ENCODE measurements around the gene CAVIN3. TPM values are rescaled to one million over a fixed set of nuclear protein-coding genes. Genes with fewer than 3 reads are reported as not detected.
A peak's percentile ranks its signal among the peaks of the same experiment; 100 is the strongest.

The CAVIN3 gene
- total RNA-seq, 3 donors from 2014 or later, result 4.6 to 21.3 (median 20.7) TPM

DNA sequence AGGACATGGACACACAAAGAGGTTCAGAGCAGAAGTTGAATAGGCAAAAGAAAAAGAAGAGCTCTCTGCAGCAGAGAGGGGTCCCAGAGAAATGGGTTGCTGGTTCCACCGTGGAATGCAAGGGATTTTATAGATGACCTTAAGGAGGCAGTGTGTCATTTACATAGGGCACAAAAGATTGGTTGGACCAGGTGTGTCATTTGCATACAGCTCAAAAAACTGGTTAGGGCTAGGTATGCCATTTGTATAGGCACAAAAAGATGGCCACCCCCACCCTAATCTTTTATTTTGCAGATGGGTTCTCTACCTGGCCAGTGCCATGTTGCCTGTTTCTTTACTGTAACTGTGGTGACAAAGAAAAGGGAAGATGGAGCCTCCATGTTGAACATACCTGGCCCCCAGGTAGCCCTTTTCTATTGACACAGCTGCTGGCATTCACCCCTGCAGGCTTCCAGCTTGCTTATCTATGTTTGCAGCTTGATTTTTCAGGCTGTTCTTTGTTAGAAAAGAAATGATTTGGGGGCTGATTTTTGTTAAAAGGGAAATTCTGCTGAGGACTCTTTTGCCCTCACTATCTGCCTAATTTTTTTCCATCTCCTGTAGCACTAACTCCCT is 3.1 kb upstream of the CAVIN3 start:
- intact Hi-C loops (cut with DNase I, micrococcal nuclease), result no loop called here
- TF ChIP-seq, protein P1, sequence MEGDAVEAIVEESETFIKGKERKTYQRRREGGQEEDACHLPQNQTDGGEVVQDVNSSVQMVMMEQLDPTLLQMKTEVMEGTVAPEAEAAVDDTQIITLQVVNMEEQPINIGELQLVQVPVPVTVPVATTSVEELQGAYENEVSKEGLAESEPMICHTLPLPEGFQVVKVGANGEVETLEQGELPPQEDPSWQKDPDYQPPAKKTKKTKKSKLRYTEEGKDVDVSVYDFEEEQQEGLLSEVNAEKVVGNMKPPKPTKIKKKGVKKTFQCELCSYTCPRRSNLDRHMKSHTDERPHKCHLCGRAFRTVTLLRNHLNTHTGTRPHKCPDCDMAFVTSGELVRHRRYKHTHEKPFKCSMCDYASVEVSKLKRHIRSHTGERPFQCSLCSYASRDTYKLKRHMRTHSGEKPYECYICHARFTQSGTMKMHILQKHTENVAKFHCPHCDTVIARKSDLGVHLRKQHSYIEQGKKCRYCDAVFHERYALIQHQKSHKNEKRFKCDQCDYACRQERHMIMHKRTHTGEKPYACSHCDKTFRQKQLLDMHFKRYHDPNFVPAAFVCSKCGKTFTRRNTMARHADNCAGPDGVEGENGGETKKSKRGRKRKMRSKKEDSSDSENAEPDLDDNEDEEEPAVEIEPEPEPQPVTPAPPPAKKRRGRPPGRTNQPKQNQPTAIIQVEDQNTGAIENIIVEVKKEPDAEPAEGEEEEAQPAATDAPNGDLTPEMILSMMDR (IDR thresholded peaks at IDR 0.05), result no peak
- ATAC-seq, result no peak

DNA sequence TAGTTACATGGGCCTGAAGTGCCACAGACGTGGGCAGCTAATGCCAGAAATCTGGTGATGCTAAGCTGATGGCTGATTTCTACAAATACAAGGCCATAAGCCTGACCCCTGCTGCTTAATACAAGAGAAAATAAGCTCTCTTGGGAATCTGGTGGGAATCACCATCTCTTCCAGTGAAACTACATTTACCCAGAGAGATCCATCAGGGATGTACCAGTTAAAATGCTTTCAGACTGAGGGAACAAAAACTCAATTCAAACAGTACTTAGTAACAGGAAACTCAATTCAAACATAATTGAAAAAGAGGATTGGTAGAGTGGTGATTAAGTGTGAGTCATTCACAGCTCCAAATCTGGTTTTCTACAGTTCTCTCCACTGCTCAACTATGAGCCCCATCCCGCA is 1.7 kb upstream of the CAVIN3 start:
- Histone ChIP-seq H3K4me3 (no peak overlapping the region), H3K4me1 (ENCODE audit: low read depth) (peaks cover 6% of the 10 kb centered on the region), H3K36me3 (ENCODE audit: low read depth) (no peaks in the 10 kb centered on the region), H3K9me3 (no peaks in the 10 kb centered on the region)
- ATAC-seq (no peak), DNase-seq (no peak)
- intact Hi-C loops (cut with DNase I, micrococcal nuclease), result no loop called here
- TF ChIP-seq, protein P1 (IDR thresholded peaks at IDR 0.05), result no peak

More for the DNA sequence above, 3.1 kb upstream of the CAVIN3 start:
- H3K36me3 ChIP-seq (ENCODE audit: low read depth), result no peaks in the 10 kb centered on the region
- DNase-seq, result no peak
- H3K9me3 ChIP-seq, result no peaks in the 10 kb centered on the region
- peaks cover 6% of the 10 kb centered on the region for H3K4me1 ChIP-seq (ENCODE audit: low read depth)
- H3K4me3 ChIP-seq, result no peak overlapping the region

DNA sequence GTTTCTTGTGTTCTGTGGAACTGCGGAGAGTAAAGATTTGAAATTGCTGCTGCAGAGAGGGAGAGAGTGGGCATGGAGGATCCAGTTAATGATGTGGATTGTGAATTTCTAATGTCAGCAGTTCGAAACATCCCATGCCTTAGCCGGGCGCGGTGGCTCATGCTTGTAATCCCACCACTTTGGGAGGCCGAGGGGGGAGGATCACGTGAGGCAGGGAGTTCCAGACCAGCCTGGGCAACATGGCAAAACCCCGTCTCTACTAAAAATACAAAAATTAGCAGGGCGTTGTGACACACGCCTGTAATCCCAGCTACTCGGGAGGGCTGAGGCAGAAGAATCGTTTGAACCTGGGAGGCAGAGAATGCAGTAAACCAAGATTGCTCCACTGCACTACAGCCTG is 1.1 kb upstream of the CAVIN3 start:
- Histone ChIP-seq H3K36me3 (ENCODE audit: low read depth) (no peaks in the 10 kb centered on the region), H3K4me1 (ENCODE audit: low read depth) (peaks cover 6% of the 10 kb centered on the region), H3K4me3 (no peak overlapping the region), H3K9me3 (no peaks in the 10 kb centered on the region)
- TF ChIP-seq, protein P1 (IDR thresholded peaks at IDR 0.05), result no peak
- ATAC-seq (no peak), DNase-seq (peak in 2 of 3 donors; percentile 10 to 49)
- intact Hi-C loops (cut with DNase I, micrococcal nuclease), result no loop called here

DNA sequence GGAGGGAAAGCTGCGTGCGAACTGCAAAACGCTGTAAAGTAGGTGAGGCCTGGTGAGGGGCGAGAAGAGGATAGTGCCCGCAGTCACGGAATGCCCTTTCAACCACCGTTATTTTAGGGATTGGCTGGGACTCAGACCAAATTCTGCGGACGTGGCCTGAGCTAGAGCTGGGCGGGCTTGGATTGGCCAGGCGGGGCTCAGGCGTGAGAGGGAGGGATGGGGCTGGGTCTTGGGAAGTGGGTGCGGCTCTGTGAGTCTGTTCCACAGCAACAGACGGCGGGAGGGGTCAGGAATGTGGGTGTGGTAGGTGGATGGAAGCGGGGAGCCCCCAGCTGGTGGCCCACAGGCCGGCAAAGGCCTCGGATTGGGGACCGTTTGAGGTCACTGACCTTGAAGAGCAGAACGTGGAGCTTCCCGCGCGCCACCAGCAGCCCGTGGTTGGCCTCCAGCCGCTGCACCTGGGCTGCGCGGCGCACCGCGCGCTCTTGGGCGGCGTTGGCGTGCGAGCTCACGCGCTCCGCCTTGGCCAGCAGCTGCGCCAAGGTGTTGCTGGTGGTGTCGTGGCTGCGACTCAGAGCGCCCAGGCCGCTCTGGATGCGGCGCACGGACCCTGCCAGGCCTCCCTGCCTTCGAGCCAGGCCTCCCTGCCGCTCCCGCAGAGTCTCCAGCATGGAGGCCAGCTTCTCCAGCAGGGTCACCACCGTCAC is 444 bp downstream of the CAVIN3 start:
- ATAC-seq, result peak; percentile 90
- H3K4me1 ChIP-seq (ENCODE audit: low read depth), result peaks cover 6% of the 10 kb centered on the region
- TF ChIP-seq, protein P1 (IDR thresholded peaks at IDR 0.05), result no peak
- H3K4me3 ChIP-seq, result peak overlapping the region; percentile 18
- peak; percentile 81 to 87 (median 81) for DNase-seq
- H3K36me3 ChIP-seq (ENCODE audit: low read depth), result no peaks in the 10 kb centered on the region
- H3K9me3 ChIP-seq, result no peaks in the 10 kb centered on the region
- intact Hi-C loops (cut with DNase I, micrococcal nuclease), result loop anchor here in 1 of 2 donors (10.0 kb wide), 1 partner anchor 75 kb away; no protein-coding TSS in a partner anchor

DNA sequence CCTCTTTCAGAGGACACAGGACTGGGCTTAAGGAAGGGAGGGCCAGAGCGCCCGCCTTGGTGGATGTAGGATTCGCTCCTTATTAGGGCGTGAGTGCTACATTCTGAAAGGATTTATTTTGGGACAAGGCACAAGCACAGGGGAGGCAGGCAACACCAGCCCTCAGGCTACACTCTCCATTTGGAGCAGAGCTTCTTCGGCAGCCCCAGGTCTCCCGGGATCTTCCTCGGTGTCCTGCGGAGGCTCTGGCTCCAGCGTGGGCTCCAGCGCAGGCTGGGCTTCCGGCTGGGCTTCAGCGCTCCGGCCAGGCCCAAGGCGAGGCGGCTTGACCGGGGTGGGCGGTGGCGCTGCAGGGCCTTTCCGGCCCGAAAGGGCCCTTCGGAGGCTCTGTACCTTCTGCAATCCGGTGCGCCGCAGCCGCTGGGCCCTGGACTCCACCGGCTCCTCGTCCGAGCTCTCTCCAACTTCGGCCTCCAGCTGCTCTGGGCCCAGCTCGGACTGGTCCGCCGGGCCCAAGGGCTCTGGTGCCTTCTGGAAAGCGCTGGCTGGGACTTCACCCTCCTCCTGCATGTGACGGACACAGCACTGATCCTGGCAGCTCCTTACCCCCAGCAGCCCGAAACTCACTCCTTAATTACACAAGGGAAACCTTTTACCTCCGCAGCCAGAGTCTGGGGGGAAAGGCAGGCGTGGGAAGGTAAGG is 1.1 kb downstream of the CAVIN3 start:
- peak; percentile 22 for ATAC-seq
- Histone ChIP-seq H3K9me3 (no peaks in the 10 kb centered on the region), H3K4me3 (no peak overlapping the region), H3K36me3 (ENCODE audit: low read depth) (no peaks in the 10 kb centered on the region), H3K4me1 (ENCODE audit: low read depth) (peaks cover 6% of the 10 kb centered on the region)
- peak; percentile 10 to 48 (median 37) for DNase-seq
- TF ChIP-seq, protein P1 (IDR thresholded peaks at IDR 0.05), result no peak
- intact Hi-C loops (cut with DNase I, micrococcal nuclease), result loop anchor here in 1 of 2 donors (10.0 kb wide), 1 partner anchor 74 kb away; no protein-coding TSS in a partner anchor

All from mucosa of descending colon (tissue), 3 donors.